K562 (cell line): ENCODE results near the gene TFPT. TPM values are rescaled to one million over a fixed set of nuclear protein-coding genes. Genes with fewer than 3 reads are reported as not detected.

Source experiments
- EP400 ChIP-seq: fragments of 450-650 bp; IDR thresholded peaks from 2 replicates; pipeline ENCODE4 v1.6.1; 2017; ENCODE audit warnings: antibody characterized with exemption, mild to moderate bottlenecking, moderate library complexity
- ETV5 ChIP-seq: sonication (generic); formaldehyde crosslinking; IDR thresholded peaks from 2 replicates; pipeline ENCODE4 v1.4.0; 2020; ENCODE audit warnings: low read depth, mild to moderate bottlenecking, missing genetic modification reagents
- HDAC1 ChIP-seq, 2 experiments: fragments of 450-650 bp; IDR thresholded peaks; 2 replicates each; pipeline ENCODE4 v1.6.1; 2016 to 2017; ENCODE audit warnings: inconsistent platforms in 1 of 2, mild to moderate bottlenecking in 1 of 2, moderate library complexity in 1 of 2
- HNRNPLL ChIP-seq: fragments of 200-400 bp; formaldehyde crosslinking; IDR thresholded peaks from 2 replicates; pipeline ENCODE4 v1.6.1; 2017; ENCODE audit warnings: low read length, low read depth, mild to moderate bottlenecking; ENCODE audit not compliant: poor library complexity, severe bottlenecking
- MBD2 ChIP-seq: sonication (generic); IDR thresholded peaks from 2 replicates; pipeline ENCODE4 v1.6.1; 2016; ENCODE audit warnings: low read depth, borderline replicate concordance
- MCM2 ChIP-seq: fragments of 450-650 bp; IDR thresholded peaks from 2 replicates; pipeline ENCODE4 v1.6.1; 2017; ENCODE audit warnings: low read depth, mild to moderate bottlenecking
- NRF1 ChIP-seq, 2 experiments: fragments of 450-650 bp; IDR thresholded peaks in 1 of 2; conservative IDR thresholded peaks in 1 of 2; 2 replicates each; pipeline ENCODE4 v1.6.1; 2014; ENCODE audit warnings: mild to moderate bottlenecking in 2 of 2
- PHF8 ChIP-seq: fragments of 200-600 bp; sonication (generic); IDR thresholded peaks from 2 replicates; pipeline ENCODE4 v1.6.1; 2012; ENCODE audit warnings: mixed run types, mild to moderate bottlenecking, inconsistent platforms, low read length, moderate library complexity, borderline replicate concordance
- PREB ChIP-seq: sonication (generic); formaldehyde crosslinking; IDR thresholded peaks from 2 replicates; pipeline ENCODE4 v1.8.1; 2023; ENCODE audit warnings: mild to moderate bottlenecking, missing genetic modification reagents
- SIRT6 ChIP-seq: IDR thresholded peaks from one replicate; pipeline ENCODE4 v1.6.1; 2012; ENCODE audit warnings: low read depth, mild to moderate bottlenecking, control low read depth, inconsistent platforms, low read length, moderate library complexity
- SP1 ChIP-seq: sonication (generic); formaldehyde crosslinking; IDR thresholded peaks from 2 replicates; pipeline ENCODE4 v1.8.1; 2022; ENCODE audit warnings: mild to moderate bottlenecking, missing genetic modification reagents
- SRSF3 ChIP-seq: fragments of 200-400 bp; formaldehyde crosslinking; IDR thresholded peaks from 2 replicates; pipeline ENCODE4 v1.6.1; 2016; ENCODE audit warnings: mild to moderate bottlenecking, low read length, moderate library complexity; ENCODE audit not compliant: insufficient read depth
- ZBTB33 ChIP-seq: sonication (generic); formaldehyde crosslinking; IDR thresholded peaks from 2 replicates; pipeline ENCODE4 v1.8.1; 2023; ENCODE audit warnings: mild to moderate bottlenecking, missing genetic modification reagents
- ZFP36 ChIP-seq: fragments of 150-350 bp; IDR thresholded peaks from 2 replicates; pipeline ENCODE4 v1.6.1; 2018; ENCODE audit warnings: low read length, low read depth; ENCODE audit not compliant: partially characterized antibody
- ZNF121 ChIP-seq: sonication (generic); formaldehyde crosslinking; conservative IDR thresholded peaks from 2 replicates; pipeline ENCODE4 v1.8.0; 2022; ENCODE audit warnings: missing genetic modification reagents
- ZNF143 ChIP-seq: sonication (generic); formaldehyde crosslinking; IDR thresholded peaks from 2 replicates; pipeline ENCODE4 v1.9.0; 2022; ENCODE audit warnings: mild to moderate bottlenecking, missing genetic modification reagents
- ZNF740 ChIP-seq, 3 experiments: fragments of 200-800 bp in 1 of 3; sonication (Bioruptor generic) in 1 of 3; sonication (generic) in 1 of 3; formaldehyde crosslinking in 1 of 3; IDR thresholded peaks; 2 replicates each; pipeline versions ENCODE4 v1.6.1 to v1.8.0; 2016 to 2022; ENCODE audit warnings: mild to moderate bottlenecking in 2 of 3, missing compliant biosample characterization in 2 of 3, missing genetic modification characterization in 2 of 3, missing genetic modification reagents in 1 of 3
- ZNF785 ChIP-seq: fragments of 250-450 bp; sonication (Bioruptor Pico); IDR thresholded peaks from 2 replicates; pipeline ENCODE4 v1.4.0; 2020; ENCODE audit warnings: mild to moderate bottlenecking
- polyA plus RNA-seq, 8 experiments: library from polyadenylated mRNA; depleted of rRNA in 4 of 8; stranded (reverse) in 5 of 8; unstranded in 3 of 8; fragments of >200 nt; fragmentation: Nextera tagmentation in 2 of 8; fragmentation: Illumina TruSeq in 1 of 8; extraction: Ambion mirVana in 2 of 8; extraction: Trizol in 1 of 8; gene quantifications; 2 replicates each; pipeline versions ENCODE4 v1.2.1 to v1.2.3, GENCODE V29; 2011 to 2014; ENCODE audit warnings: inconsistent platforms in 1 of 8, missing spikeins in 1 of 8
- total RNA-seq, 7 experiments: library from RNA; depleted of rRNA in 6 of 7; stranded (reverse); fragments of >200 nt in 6 of 7; fragmentation: Illumina TruSeq in 2 of 7; extraction: Trizol in 2 of 7; gene quantifications; 2 replicates each; pipeline versions ENCODE4 v1.2.1 to v1.2.3, GENCODE V29; 2011 to 2021; ENCODE audit warnings: low replicate concordance in 1 of 7
- TF ChIP-seq, protein P1 (sequence below), 2 experiments: IDR thresholded peaks; 2 replicates each; pipeline ENCODE4 v1.6.1; 2011; ENCODE audit warnings: borderline replicate concordance in 1 of 2, control low read depth in 1 of 2, low read depth in 1 of 2, low read length in 1 of 2, mild to moderate bottlenecking in 1 of 2, mixed read lengths in 1 of 2, moderate library complexity in 1 of 2; ENCODE audit not compliant: insufficient read depth in 1 of 2, insufficient read length in 1 of 2, poor library complexity in 1 of 2, severe bottlenecking in 1 of 2; ENCODE audit errors: extremely low read depth in 1 of 2
- TF ChIP-seq, protein P2 (sequence below): sonication (generic); formaldehyde crosslinking; IDR thresholded peaks from 2 replicates; pipeline ENCODE4 v1.8.1; 2023; ENCODE audit warnings: mild to moderate bottlenecking, missing genetic modification reagents

TFPT gene
- total and polyA plus RNA-seq, 9 of the 15 experiments (the other 6 are each of a cell fraction or from before 2014, with no cell fraction given), result 0.72 to 16.4 (median 9.2) TPM

- TF ChIP-seq ZBTB33 (CRISPR knock-in tag) (no peak), EP400 (no peak), MCM2 (no peak), ETV5 (no peak), ZNF785 (CRISPR knock-in tag) (no peak), SRSF3 (no peak), SIRT6 (no peak), HNRNPLL (peak; percentile 47), SP1 (CRISPR knock-in tag) (peak; percentile 60; the same call in 1 of the 2 replicates), HDAC1 (IDR thresholded peaks at IDR 0.05) (peak in 1 of 2 experiments; percentile 98; a peak in 2 of 4 replicates), ZNF740 (CRISPR knock-in tag; IDR thresholded peaks at IDR 0.05) (peak; percentile 58; the same call in 1 of the 2 replicates), ZNF740 (tag; IDR thresholded peaks at IDR 0.05) (peak in 1 of 2 experiments; percentile 81; a peak in 2 of 4 replicates), ZNF121 (CRISPR knock-in tag) (no peak), ZFP36 (no peak), PREB (no peak), NRF1 (conservative IDR thresholded peaks at IDR 0.05 in 1 of 2, IDR thresholded peaks at IDR 0.05 in 1 of 2) (peak; percentile 51 to 56; a peak in 3 of 4 replicates), ZNF143 (CRISPR knock-in tag) (no peak), MBD2 (no peak), PHF8 (peak; percentile 26; the same call in 1 of the 2 replicates)
- TF ChIP-seq, protein P1, sequence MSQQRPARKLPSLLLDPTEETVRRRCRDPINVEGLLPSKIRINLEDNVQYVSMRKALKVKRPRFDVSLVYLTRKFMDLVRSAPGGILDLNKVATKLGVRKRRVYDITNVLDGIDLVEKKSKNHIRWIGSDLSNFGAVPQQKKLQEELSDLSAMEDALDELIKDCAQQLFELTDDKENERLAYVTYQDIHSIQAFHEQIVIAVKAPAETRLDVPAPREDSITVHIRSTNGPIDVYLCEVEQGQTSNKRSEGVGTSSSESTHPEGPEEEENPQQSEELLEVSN (IDR thresholded peaks at IDR 0.05; ENCODE audit: borderline replicate concordance in 1 of 2, extremely low read depth in 1 of 2, insufficient read depth in 1 of 2, insufficient read length in 1 of 2, low read depth in 1 of 2, low read length in 1 of 2, poor library complexity in 1 of 2, severe bottlenecking in 1 of 2), result peak; percentile 17 to 48
- TF ChIP-seq, protein P2, sequence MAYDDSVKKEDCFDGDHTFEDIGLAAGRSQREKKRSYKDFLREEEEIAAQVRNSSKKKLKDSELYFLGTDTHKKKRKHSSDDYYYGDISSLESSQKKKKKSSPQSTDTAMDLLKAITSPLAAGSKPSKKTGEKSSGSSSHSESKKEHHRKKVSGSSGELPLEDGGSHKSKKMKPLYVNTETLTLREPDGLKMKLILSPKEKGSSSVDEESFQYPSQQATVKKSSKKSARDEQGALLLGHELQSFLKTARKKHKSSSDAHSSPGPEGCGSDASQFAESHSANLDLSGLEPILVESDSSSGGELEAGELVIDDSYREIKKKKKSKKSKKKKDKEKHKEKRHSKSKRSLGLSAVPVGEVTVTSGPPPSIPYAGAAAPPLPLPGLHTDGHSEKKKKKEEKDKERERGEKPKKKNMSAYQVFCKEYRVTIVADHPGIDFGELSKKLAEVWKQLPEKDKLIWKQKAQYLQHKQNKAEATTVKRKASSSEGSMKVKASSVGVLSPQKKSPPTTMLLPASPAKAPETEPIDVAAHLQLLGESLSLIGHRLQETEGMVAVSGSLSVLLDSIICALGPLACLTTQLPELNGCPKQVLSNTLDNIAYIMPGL (CRISPR knock-in tag), result no peak
Observed at GRCh38 chr19:54162241-54162805, 46.9 kb upstream of the TFPT start (continued).
